ENCODE measurements around the gene SORL1.

DNA sequence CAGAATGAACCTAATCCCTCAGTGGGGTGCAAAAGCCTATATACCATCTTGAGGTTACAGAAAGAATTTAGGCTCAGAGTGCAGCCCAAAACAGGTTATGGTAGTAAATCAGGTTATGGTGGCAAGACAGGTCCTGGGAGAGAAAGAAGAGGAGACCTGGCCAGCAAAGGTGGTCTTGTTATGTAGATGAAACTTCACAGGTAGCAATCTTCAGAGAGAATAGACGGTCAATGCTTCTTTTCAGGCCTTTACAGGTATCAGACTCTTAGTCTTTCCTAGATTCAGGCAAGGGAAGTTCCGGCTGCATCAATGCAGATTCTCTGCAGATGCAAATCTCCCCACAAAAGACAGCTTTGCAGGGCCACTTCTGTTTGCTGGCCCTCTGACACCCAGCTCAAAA is 45.8 kb upstream of the SORL1 start:
- no peak for TF ChIP-seq POLR2A (IDR thresholded peaks at IDR 0.05; ENCODE audit: low read depth, low read length)
- TF ChIP-seq TAF1 (IDR thresholded peaks at IDR 0.05; ENCODE audit: borderline replicate concordance, low read depth, low read length): no peak
- TF ChIP-seq POLR2AphosphoS5 (IDR thresholded peaks at IDR 0.05; ENCODE audit: low read depth, low read length): no peak
